NCI-H2029 treated with DMSO at 0.1 percent for 48 hours (cell line): ENCODE data around the gene RPL18.
"Not testable (repeated sequence)": the region's sequence is repeated elsewhere in the genome, so short reads cannot be mapped to it uniquely, and the experiment has no call there.

Experiments
- DNase-seq: peaks from one replicate; lab custom pipeline; 2025; lab: John Stamatoyannopoulos, UW

Gene RPL18

GRCh38 chr19:48644355-48644754, 25.4 kb upstream of the RPL18 start:
- no peak for DNase-seq

- no peak for DNase-seq
Observed at GRCh38 chr19:48642862-48643261, 23.9 kb upstream of the RPL18 start.

GRCh38 chr19:48641850-48642249, 22.9 kb upstream of the RPL18 start:
- no peak for DNase-seq

GRCh38 chr19:48639483-48640375, 20.8 kb upstream of the RPL18 start:
- DNase-seq, result no peak

- no peak for DNase-seq
Observed at GRCh38 chr19:48638831-48639381, 19.9 kb upstream of the RPL18 start.

- peak; percentile 90 for DNase-seq
Observed at GRCh38 chr19:48637948-48638830, 19.2 kb upstream of the RPL18 start.

- DNase-seq, result peak; percentile 88
Observed at GRCh38 chr19:48637449-48637947, 18.5 kb upstream of the RPL18 start.

GRCh38 chr19:48636859-48637448, 18.0 kb upstream of the RPL18 start, which contains the start of gene DBP:
TSS of gene DBP (minus strand) at chr19:48637379. CDS start at chr19:48636994, 385 bp downstream.
- peak; percentile 73 for DNase-seq

- no peak for DNase-seq
Observed at GRCh38 chr19:48635966-48636858, 17.2 kb upstream of the RPL18 start.

GRCh38 chr19:48635263-48635965, 16.4 kb upstream of the RPL18 start:
- DNase-seq, result no peak

GRCh38 chr19:48634424-48635262, 15.7 kb upstream of the RPL18 start:
- DNase-seq, result peak; percentile 92

GRCh38 chr19:48634036-48634342, 15.0 kb upstream of the RPL18 start:
- DNase-seq, result no peak

- no peak for DNase-seq
Observed at GRCh38 chr19:48633148-48634035, 14.4 kb upstream of the RPL18 start.

- no peak for DNase-seq
Observed at GRCh38 chr19:48632692-48633147, 13.7 kb upstream of the RPL18 start.

GRCh38 chr19:48632286-48632685, 13.3 kb upstream of the RPL18 start:
- not testable (repeated sequence) for DNase-seq

- DNase-seq, result no peak
Observed at GRCh38 chr19:48631225-48631624, 12.2 kb upstream of the RPL18 start.

GRCh38 chr19:48630296-48631063, 11.5 kb upstream of the RPL18 start:
- no peak for DNase-seq
